WI38 (cell line): ENCODE measurements around the gene CEACAM1.
"Not testable (repeated sequence)": the region's sequence is repeated elsewhere in the genome, so short reads cannot be mapped to it uniquely, and the experiment has no call there.

Source experiments
- H3K4me3 ChIP-seq: 2 replicates; pipeline ENCODE4 v1.5.1; 2011; ENCODE audit warnings: low read depth, mild to moderate bottlenecking, control low read depth, low read length
- TF ChIP-seq, protein P1 (sequence below): IDR thresholded peaks from 2 replicates; pipeline ENCODE4 v1.5.1; 2012; ENCODE audit warnings: low read depth, mild to moderate bottlenecking, control low read depth, low read length

CEACAM1 gene

DNA sequence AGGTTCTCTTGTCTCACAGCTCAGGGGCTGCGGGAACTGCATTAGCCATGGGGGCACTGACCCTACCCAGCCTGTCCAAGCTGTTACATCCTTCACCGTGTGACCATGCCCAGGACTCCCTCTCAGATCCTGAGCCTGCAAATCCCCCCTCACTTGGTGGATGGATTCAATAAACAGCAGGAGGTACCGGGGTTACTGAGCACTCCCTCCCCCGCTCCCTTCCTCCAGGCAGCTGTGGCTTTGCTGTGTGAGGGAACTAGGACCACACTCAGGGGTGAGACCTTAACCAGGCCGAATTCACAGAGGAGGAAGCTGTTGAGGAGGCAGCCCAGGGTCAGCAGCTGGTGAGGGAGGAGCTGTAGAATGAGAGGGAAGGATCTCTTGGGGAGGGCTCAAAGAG, 27.0 kb upstream of the CEACAM1 start:
- TF ChIP-seq, protein P1, sequence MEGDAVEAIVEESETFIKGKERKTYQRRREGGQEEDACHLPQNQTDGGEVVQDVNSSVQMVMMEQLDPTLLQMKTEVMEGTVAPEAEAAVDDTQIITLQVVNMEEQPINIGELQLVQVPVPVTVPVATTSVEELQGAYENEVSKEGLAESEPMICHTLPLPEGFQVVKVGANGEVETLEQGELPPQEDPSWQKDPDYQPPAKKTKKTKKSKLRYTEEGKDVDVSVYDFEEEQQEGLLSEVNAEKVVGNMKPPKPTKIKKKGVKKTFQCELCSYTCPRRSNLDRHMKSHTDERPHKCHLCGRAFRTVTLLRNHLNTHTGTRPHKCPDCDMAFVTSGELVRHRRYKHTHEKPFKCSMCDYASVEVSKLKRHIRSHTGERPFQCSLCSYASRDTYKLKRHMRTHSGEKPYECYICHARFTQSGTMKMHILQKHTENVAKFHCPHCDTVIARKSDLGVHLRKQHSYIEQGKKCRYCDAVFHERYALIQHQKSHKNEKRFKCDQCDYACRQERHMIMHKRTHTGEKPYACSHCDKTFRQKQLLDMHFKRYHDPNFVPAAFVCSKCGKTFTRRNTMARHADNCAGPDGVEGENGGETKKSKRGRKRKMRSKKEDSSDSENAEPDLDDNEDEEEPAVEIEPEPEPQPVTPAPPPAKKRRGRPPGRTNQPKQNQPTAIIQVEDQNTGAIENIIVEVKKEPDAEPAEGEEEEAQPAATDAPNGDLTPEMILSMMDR, result no peak
- H3K4me3 ChIP-seq, result no peak overlapping the region

DNA sequence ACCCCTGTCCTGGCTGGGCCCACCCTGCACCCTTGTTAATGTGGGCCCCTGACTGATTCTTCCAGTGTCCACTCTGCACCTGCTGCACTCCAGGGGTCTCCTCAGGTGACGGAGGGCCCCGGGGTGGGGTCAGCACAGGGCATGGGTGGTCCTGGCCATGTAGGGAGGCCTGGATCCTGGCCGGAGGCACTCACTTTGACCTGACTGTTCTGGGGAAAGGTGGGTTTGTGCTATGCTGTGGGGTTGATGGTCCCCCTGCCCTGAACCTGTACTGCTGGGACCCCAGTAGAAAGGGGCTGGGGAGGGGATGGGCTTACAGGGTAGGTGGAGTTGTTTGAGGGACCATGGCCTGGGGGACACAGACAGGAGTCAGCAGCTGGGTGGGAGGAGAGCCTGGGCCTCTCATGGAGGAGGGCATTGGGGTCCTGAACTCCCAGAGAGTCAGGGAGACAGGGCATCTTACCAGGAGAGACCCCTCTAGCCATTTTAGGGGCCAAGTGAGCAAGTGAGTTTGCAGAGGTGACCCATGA, 25.8 kb upstream of the CEACAM1 start:
- TF ChIP-seq, protein P1, result no peak
- H3K4me3 ChIP-seq, result no peak overlapping the region

DNA sequence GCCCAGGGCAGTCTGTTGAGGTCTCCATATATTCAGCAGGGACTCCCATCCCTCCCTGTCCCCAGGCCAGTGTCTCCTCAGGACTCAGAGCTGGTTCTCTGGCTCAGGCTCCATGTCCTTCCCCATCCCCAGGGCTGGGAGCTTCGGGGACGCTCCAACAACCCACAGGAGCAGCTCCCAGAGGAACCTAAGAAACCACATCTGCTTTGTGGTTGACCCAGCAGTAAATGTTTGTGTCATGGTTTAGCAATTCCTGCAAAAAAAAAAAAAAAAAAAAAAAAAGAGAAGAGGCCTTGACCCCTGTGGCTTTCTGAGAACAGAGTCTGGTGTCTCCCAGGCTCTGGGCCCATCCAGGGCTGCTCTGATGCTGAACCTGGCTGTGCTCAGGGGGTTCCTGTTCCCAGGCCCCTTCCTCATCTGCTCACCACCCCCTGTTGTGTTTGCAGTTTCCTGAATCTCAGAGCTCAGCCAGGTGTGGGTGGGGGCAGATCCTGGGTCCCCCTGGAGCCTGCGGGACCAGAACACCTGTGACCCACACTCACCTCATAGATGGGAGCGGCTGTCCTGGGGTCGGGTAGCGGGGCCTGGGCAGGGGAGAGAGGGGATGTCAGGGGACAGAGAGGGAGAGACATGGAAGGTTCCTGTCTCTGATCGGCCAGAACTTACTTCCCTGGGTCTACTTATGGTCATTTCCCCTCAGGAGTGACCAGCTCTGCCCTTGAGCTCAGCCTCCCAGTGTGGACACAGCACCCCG, 25.2 kb upstream of the CEACAM1 start:
- TF ChIP-seq, protein P1, result no peak
- H3K4me3 ChIP-seq, result no peak overlapping the region

DNA sequence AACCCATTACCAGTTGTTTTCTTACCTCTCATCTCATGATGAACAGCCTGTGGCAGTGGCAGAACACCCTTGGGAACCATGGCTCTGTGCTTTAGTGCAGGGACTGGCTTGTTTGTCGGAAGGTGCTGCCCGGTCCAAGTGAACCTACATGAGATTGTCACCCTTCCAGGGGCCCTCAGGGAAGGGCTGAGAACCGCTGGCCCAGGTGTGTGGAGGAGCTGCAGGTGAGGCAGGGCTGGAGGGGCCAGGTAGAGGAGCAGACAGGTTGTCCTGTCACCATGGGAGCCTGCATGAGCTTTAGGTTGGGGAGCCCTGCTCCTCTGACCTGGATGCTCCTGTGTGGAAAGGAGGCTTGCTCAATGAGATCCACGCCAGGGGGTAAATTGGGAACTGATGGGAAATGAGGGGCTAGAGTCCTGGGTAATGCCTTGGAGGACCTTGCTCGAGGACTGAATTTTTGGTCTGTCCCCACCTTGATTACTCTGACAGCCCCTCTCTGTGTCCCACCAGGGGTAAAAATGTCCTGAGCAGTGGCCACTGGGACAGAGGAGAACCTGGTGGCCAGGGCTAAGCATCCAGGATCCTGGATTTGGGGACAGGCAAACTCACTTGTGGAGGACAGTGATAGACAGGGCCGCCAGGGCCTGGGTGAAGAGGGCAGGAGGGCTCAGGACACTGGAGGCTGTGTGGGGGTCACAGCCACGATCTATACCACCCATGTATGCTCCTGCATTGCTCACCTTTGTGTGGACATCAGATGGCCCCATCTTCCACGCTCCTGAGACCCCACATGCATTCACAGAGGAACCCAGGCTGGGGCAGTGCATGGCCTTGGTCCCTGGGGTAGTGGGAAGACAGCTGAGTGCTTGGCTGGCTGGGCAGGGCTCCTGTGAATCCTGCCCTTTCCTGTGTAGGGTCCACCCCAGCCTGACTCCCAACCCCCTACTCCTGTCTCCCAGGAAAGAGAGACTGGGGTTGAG, 24.1 kb upstream of the CEACAM1 start:
- H3K4me3 ChIP-seq, result no peak overlapping the region
- TF ChIP-seq, protein P1, result no peak

DNA sequence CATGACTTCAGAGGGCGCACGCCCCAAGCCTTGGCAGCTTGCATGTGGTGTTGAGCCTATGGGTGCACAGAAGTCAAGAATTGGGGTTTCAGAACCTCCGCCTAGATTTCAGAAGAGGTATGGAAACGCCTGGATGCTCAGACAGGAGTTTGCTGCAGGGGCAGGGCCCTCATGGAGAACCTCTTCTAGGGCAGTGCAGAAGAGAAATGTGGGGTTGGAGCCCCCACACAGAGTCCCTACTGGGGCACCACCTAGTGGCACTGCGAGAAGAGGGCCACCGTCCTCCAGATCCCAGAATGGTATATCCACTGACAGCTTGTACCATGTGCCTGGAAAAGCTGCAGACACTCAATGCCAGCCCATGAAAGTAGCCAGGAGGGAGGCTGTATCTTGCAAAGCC, 22.2 kb upstream of the CEACAM1 start:
- H3K4me3 ChIP-seq, result not testable (repeated sequence)

DNA sequence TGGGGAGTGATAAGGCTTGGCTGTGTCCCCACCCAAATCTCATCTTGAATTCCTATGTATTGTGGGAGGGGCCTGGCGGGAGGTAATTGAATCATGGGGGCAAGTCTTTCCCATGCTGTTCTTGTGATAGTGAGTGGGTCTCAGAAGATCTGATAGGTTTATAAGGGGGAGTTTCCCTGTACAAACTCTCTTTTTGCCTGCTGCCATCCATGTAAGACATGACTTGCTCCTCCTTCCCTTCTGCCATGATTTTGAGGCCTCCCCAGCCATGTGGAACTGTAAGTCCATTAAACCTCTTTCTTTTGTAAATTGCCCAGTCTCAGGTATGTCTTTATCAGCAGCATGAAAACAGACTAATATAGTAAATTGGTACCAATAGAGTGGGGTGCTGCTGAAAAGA, 20.8 kb upstream of the CEACAM1 start:
- H3K4me3 ChIP-seq, result not testable (repeated sequence)

DNA sequence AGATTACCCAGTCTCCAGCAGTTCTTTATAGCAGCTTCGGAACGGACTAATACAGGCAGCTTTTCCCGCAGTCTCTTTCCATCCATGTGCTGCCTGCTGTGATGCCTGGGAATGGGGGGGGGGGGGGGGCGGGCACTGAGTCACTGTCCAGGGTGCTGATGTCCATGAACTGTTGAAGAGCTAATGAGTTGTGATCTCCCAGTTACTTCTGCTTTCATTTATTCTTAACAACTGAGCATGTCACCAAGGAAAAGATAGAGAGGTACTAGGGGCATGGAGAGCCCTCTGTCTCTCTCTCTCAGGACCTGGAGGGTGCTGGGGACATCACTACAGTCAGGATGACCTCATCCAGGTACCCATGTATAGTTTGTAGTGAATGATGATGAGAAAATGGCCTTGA, 20.3 kb upstream of the CEACAM1 start:
- H3K4me3 ChIP-seq, result no peak overlapping the region
- TF ChIP-seq, protein P1, result no peak

DNA sequence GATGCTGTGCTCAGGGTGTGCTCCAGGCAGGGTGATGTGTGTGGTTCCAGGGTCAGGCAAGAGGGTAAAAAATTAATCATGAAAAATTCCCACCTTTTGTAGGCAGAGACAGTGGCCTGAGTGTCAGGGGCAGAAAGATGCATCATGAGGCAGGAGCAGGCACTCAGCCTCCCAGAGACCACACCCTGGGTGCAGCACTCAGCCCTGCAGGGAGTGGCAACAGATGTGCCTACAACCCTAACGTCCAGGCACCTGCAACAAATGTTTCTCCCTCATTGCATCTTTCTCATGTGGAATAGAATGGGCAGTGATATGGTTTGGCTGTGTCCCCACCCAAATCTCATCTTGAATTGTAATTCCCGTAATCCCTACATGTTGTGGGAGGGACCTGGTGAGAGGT, 19.6 kb upstream of the CEACAM1 start:
- TF ChIP-seq, protein P1, result no peak
- no peak overlapping the region for H3K4me3 ChIP-seq
